Dedifferentiated amniotic fluid mesenchymal stem cell (primary cell): Measurements from ENCODE around the gene NCF2.
"Not testable (repeated sequence)": the region's sequence is repeated elsewhere in the genome, so short reads cannot be mapped to it uniquely, and the experiment has no call there.

Experiments used
- DNase-seq: peaks from one replicate; pipeline ENCODE4 v3.0.0-alpha.2; 2016; ENCODE audit errors: extremely low spot score

Gene NCF2, protein sequence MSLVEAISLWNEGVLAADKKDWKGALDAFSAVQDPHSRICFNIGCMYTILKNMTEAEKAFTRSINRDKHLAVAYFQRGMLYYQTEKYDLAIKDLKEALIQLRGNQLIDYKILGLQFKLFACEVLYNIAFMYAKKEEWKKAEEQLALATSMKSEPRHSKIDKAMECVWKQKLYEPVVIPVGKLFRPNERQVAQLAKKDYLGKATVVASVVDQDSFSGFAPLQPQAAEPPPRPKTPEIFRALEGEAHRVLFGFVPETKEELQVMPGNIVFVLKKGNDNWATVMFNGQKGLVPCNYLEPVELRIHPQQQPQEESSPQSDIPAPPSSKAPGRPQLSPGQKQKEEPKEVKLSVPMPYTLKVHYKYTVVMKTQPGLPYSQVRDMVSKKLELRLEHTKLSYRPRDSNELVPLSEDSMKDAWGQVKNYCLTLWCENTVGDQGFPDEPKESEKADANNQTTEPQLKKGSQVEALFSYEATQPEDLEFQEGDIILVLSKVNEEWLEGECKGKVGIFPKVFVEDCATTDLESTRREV

DNA sequence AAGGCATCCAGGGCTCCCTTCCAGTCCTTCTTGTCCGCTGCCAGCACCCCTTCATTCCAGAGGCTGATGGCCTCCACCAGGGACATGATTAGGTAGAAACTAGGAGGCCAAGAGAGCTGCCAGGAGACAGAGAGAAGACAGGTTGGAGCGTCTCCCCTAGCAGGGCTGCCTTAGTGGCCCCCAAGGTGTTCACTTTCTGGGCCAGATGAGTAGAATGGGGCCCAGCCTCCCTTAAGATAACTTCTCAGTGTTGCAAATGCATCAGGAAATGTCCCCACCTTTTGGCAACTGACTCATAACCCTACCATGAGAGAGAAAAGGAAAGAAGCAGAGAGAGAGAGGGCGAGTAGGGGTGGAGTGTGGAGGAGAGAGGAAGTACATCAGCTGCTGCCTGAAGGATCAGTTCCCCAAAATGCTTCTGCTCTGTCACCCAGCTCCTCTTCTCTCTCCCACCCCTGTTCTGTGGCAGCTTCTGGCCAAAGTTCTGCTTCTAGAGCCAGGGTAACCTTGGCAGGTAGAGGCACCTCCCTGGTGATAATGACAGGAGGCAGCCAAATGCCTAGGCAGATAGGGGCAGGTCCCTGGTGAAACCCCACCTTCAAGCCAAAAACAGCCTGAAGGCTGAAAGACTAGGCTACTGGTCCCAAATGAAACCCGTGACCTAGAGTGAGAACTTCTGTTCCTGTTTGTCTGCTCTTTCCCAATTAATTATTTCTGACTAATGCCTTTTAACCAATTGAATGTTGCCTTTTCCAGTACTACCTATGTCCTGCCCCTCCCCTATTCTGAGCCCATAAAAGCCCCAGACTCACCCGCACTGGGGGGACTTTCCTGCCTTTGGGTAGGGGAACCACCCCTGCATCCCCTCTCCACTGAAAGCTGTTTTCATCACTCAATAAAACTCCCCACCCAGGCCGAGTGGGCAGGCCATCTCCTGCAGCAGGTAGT is at the start of gene NCF2:
TSS of gene NCF2 (minus strand) at position 216 of the 948 bp plus-strand sequence. CDS start at position 86, 130 bp downstream.
- no peak for DNase-seq

DNA sequence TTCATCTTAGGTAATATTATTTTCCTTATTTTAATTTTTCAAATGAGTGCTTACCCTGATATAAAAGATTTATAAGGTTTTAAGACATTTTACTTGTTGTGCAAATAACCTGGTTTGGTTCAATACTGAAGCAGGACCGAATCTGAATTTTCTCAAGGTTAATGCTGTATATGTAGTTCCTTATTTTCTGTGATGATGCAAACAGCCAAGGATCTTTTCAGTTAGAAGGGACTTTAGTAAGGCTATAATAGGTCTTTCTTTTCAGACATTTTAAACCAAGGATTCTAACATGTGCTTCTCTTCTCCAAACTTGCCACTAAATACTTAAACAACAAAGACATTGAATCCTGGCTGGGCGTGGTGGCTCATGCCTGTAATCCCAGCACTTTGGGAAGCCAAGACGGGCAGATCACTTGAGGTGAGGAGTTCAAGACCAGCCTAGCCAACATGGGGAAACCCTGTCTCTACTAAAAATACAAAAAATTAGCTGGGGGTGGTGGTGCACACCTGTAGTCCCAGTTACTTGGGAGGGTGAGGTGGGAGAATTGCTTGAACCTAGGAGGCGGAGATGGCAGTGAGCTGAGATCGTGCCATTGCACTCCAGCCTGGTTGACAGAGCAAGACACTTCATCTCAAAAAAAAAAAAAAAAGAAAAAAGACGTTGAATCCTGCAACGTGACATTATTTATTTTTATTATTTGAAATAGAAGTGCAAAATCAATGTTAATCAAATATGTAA is 48.6 kb upstream of the NCF2 start:
- no peak for DNase-seq

DNA sequence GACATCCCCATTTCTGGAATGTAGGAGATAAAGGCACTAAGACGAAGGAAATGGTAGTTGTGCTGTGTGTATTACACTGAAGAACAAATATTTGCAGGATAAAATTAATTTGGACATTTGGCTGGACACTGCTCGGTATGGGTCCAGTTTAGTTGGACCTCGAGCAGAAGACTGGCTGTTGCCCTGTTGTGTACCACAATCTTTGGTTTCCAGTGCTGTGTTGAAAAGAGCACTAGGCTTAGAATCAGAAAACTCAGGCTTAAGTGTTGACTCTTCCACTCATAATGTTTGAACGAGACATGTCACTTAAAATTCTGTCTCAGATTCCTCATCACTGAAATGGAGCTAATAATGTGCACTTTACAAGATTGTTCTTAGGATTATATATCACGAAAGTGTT is 46.5 kb upstream of the NCF2 start:
- no peak for DNase-seq

DNA sequence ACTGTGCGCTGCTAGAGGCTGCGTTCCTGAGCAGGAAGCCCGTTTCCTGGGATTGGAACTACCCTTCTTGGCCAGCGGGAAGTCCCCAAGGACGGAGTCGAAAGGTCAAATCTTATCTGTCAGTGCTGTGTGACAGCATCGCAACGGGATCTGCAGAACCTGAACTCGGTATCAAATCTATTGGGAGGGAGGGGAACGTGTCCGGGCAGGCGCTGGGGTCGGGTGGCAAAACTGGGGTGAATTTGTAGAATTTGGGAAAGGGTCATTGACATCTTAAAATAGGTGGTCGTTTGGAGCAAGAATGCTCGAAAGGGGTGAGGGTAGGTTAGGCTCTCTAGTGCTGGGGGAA is 46.0 kb upstream of the NCF2 start:
- DNase-seq: no peak

DNA sequence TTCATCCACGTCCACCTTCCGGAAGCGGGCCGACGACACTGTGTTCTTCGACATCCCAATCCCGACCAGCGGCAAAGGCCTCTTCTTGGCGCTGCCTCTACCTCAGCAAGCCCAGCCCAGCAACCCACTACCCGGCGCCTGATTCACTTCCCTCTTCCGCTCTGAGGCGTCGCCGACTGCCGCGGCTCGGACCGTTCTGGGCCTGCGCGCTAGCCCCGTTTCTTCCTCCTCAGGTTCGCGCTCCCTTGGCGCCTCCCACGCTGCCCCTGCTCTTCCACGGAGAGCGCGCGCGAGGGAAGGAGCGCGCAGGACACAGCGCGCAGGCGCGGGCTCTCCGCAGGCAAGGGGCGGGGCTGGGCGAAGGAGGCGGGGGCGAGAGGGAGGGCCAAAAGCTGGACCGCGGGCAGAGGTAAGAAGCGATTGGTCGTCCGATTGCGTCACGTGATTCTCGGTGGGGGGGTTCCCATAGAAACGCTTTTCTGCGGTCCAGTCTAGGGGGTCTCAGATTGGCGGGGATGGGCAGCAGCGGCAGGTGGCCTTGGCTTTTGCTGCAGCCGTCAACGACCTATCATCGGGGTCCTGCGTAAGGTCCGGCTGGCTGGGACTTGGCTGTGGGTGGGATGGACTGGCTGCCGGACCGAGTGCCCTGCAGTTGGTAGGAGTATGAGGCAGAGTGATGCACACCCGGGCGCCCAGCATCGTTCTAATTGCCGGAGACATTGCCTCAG is 45.5 kb upstream of the NCF2 start, which contains the start of gene ARPC5:
TSS of gene ARPC5 (minus strand) at position 178 of the 728 bp plus-strand sequence. CDS start at position 54, 124 bp downstream.
- peak; percentile 96 for DNase-seq

DNA sequence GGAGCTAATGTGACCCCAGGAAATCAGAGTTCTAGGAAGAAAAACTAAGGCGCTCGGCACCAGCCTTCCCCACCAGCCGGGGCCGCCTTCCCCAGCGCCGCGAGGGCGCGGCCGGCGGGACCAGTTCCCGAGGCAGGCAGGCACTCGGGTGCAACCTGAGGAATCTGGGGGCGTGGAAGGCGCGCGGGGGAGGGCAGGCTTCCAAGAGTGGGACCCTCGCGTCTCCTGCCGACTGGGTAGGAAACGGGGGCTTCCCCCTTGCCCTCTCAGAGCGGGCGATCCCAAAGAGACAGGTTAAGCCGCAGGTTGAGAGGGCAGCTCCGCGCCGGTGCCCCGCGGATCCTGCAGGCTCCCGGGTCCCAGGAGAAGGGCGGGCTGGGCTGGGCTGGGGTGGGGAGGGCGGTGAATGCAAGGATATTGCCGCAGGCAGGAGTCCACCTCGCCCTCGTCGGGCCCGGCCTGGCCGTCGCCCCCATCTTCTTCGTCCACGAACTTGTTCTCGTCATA is 44.9 kb upstream of the NCF2 start:
- no peak for DNase-seq

DNA sequence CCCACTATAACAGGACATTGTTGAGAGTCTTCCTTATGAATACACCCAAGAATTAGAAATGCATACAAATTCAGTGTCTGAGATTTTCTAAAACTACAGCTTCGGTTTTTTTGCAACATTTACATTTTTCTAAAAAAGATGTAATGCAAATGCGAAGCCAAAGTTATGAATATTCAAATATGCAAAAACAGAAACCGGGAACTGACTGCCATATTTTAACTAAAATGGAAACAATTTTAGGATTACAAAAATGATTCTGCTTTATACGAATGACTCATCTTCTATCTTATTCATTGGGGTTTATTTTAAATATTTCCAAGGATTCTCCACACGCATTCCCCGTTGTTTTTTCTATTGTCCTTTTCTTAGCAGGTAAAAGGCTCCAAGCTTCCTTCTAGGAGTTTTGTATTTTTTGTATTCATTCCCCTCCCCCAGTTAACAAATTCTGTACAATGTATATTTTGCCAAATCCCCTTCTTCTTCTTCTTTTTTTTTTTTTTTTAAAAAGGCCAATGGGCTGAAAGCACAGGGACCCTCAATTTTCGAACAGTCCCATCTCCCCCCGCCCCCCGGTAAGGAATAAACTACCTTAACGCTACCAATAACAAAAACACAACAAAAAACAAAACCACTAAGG is 44.3 kb upstream of the NCF2 start:
- DNase-seq: no peak

DNA sequence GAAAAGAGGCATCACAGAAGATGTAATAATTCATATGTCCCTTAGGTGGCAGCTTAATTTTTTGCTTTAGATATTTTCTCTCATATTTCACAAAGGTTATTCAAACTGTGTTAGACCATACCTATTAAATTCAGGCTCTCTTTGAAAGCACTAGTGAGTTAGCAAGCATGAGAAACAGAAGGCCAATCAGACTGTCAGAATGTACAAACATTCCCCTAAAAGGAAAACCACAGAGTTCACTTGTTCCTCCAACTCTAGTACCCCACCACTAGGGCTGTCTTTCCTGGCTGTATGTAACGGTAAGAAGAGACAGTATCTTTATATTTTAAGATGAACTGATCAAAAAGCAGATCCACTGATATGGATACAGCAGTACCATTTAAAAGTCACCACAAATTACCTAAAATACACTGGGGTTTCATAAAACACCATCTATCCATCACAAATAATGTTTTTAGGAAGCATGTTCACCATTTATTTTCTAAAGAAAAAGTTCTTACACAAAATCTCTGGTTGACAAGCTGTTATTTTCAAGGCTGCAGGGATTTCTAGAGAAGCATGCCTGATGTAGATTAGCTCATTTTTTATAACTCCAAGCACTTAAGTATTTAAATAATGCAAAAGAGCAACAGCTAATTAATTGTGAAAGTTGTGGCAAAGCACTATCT is 43.6 kb upstream of the NCF2 start:
- DNase-seq: peak; percentile 79

DNA sequence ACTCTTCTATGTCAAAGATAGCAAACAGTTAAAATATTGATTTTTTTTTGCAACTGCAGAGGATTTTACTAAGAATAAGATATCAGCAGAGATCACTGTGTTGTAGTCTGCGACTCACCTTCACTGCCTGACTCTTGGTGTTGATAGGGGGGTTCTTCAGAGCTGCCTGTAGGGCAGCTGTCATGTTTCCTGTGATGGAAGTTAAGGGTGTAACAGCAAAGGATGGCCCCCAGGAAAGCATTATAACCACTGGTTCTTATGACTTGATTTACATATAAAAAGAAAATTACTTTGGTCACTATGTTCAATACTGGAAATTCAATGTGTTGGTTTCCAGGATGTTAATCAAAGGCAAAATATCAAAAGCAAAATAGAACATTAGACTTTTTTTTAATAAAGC is 42.7 kb upstream of the NCF2 start:
- DNase-seq: no peak

DNA sequence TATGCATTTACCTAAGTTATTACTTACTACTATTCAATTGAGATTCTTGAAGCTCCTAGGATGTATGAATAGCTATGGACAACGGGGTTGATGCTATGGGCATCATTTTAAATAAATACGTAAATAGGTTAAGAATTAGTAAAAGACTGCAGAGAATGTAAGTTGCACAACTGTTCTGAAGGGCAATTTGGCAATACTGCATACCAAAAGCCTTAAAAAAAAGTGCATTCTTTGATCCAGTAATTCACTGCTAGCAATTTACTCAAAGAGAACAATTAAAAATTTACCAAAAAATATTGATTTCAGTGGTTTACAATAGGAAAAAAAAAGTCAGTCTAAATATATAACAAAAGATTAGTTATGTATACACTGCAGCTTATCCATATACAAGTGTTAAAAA is 41.9 kb upstream of the NCF2 start:
- DNase-seq: peak; percentile 70

DNA sequence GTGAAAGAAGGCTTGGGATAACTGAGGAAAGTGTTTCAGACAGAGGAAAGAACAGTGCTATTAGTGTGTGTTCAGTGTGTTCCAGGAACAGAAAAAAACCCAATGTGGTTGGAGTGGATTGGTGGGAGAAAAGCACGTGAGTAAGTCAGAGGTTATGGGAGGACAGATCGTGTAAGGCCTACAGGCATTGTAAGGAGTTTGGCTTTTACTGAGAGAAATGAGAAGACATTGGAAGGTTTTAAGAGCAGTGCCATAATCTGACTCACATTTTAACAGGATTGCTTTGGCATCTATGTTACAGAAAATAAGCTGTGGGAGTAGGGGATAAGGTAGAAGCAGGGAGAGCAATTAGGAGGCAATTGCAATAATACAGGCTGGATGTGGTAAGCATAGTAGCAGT is 40.5 kb upstream of the NCF2 start:
- peak; percentile 22 for DNase-seq

DNA sequence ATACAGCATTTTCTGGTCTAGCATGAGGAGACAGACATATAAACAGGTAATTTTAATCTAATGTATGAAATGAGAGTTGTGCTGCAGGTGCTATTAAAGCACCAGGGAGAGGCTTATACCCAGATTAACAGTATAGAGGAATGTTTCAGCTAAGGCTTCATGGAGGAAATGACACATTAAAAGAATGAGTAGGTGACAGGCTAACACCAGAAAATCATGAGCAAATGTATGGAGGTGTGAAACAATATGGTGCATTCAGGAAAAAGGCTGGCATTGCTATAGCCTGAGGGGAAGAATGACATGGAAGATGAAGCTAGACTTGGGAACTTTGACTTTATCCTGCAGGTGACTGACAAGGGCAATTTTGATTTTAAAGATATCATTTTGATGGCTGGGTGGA is 38.3 kb upstream of the NCF2 start:
- no peak for DNase-seq

DNA sequence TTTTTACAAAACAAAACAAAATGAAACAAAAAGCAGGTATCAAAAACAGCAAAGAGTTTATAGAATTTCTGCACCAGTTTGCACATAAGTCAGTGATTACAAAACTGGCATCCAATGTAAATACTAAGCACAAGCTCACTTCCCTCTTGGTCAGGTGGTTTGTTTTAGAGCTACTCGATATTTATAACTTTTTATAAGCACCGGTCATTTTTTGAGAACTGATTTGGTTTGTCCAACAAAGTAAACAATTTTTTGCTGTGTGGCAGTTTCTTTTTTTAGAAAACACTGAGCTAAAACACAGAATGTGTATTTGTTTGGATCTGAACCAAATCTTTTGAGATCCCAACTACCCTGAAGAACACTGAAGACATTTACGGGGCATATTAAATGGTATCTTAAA is 36.0 kb upstream of the NCF2 start:
- not testable (repeated sequence) for DNase-seq

DNA sequence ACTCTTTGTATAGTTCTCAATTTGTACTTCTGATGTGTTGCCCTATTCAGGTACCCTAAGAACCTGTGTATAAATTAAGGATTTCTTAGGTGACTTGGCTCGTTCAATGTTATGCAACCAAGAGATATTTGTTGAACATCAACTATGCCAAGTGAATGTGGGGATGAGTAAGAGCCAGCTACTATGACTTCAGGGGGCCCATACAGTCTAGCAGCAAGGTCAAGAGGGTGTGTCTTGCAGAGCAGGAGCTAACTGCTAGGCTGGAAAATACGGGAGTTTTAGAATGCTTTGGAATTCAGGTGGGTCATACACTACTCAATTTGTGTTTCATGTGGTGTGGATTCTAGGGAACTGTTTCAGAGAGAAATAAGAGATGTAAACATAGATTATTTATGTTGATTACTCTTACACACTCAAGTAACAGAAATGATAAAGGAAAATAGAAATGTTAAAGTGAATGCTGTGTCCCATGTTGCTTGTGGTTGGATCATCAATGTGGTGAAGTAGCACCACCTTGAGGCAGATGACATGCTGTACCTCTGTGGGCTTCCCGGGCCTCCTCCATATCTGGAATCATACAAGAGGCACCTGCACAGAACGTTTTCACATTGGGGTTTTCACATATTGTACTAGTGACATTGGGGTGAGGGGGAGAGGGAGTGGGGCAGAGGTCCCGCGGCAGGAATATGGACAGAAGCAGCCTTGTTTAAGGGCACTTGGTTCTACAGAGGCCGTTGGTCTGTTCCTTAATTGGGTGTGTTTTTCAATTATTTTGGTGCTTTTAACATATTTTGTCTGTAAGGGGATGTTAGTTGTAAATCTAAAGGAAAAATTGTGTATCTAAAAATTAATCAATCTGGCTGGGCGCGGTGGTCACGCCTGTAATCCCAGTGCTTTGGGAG is 32.9 kb upstream of the NCF2 start:
- DNase-seq: peak; percentile 57

DNA sequence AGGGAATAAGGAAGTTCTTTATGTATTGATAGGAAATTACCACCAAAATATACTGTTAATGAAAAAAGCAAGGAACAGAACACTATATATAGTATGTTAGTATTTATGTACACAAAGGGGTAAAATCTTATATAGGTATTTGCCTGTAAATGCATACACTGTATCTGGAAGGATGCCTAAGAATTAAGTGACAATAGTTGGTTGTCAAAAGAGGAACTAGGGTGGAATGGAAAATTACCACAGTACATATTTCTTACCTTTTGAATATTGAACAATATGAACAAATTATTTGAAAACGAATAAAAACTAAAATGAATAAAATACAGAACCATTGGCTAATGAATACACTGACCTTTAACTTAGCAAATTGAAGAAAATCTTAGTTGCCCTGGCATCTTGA is 31.8 kb upstream of the NCF2 start:
- DNase-seq: no peak

DNA sequence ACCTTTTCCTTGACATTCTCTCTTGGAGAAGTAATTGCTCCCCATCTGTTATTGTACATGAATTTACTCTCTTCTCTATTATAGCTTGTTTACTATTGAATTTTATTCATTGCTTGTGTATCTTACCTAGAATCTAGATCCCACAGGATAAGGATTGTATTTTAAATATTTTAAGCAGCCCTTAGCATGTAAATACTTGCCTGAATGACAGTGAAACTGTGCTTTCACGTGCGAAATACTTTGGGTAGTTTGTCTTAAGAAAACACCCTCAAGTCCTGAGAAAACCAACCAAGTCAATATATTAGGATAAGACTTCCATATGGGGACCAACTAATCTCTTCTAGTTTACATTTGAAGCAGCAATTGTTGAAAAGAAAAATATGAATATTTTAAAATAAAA is 30.1 kb upstream of the NCF2 start:
- DNase-seq: no peak

DNA sequence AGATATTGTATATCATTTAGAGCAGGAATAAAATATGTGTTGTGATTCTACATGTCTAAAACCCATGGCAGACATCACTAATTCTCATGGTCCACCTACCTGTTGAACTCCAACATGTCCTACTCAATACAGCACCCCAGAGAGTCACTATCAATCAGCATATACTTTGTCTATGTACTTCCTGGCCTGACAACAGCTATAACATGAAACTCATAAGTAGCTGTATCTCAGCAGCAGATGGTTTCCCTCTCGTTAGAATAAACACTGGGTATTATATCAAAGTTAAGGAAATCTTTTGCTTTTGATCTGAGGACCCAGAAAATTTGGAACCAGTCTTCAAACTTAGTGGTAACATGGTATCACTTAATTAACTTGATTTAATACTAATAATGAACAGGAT is 29.5 kb upstream of the NCF2 start:
- DNase-seq: no peak

DNA sequence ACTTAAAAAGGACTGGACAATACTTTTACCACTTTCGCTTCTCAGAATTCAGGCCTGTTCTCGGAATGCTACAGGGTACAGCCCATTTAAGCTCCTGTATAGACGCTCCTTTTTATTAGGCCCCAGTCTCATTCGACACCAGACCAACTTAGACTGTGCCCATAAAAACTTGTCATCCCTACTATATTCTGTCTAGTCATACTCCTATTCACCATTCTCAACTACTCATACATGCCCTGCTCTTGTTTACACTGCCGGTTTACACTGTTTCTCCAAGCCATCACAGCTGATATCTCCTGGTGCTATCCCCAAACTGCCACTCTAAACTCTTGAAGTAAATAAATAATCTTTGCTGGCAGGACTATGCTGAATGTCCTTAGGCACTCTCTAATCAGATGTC is 27.9 kb upstream of the NCF2 start:
- not testable (repeated sequence) for DNase-seq

DNA sequence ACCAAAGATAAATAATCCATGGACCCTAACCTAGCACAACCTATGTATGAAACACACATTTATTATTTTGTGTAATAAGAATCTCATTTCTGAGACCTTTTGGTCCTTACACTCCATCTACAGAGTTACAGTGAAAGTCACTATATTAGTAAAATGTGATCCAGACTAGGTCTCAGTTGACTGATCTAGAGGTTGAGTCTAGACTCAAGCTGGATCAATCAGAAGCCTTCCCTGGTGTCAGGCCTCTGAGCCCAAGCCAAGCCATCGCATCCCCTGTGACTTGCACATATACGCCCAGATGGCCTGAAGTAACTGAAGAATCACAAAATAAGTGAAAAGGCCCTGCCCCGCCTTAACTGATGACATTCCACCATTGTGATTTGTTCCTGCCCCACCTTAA is 22.7 kb upstream of the NCF2 start:
- not testable (repeated sequence) for DNase-seq
